22Rv1 (cell line): ENCODE data around the gene C20orf202.
"Not testable (repeated sequence)": the region's sequence is repeated elsewhere in the genome, so short reads cannot be mapped to it uniquely, and the experiment has no call there.

Experiments
- H3K27ac ChIP-seq: fragments of 450-650 bp; 2 replicates; pipeline ENCODE4 v1.5.1; 2017
- CTCF ChIP-seq: fragments of 450-650 bp; IDR thresholded peaks from 2 replicates; pipeline ENCODE4 v1.5.1; 2017; ENCODE audit warnings: mild to moderate bottlenecking
- ZFX ChIP-seq: fragments of 450-650 bp; IDR thresholded peaks from 2 replicates; pipeline ENCODE4 v1.6.1; 2017; ENCODE audit warnings: antibody characterized with exemption, borderline replicate concordance

The C20orf202 gene

GRCh38 chr20:1209447-1210387 lies 6.5 kb downstream of the C20orf202 start:
- no peak overlapping the region for H3K27ac ChIP-seq
- TF ChIP-seq ZFX (no peak), CTCF (peak; percentile 6; the same call in 1 of the 2 replicates)

GRCh38 chr20:1210501-1210900 lies 7.2 kb downstream of the C20orf202 start:
- H3K27ac ChIP-seq: no peak overlapping the region
- TF ChIP-seq CTCF (no peak), ZFX (no peak)

GRCh38 chr20:1212023-1212422 lies 8.8 kb downstream of the C20orf202 start:
- H3K27ac ChIP-seq: no peak overlapping the region
- TF ChIP-seq CTCF (no peak), ZFX (no peak)

- H3K27ac ChIP-seq: no peak overlapping the region
- TF ChIP-seq CTCF: peak; percentile 92
- no peak for TF ChIP-seq ZFX
These were observed 9.5 kb downstream of the C20orf202 start for GRCh38 chr20:1212607-1213396.

- no peak overlapping the region for H3K27ac ChIP-seq
- TF ChIP-seq ZFX (no peak), CTCF (no peak)
These were observed 11.6 kb downstream of the C20orf202 start for GRCh38 chr20:1214838-1215261.

- TF ChIP-seq ZFX: no peak
- TF ChIP-seq CTCF: no peak
- no peak overlapping the region for H3K27ac ChIP-seq
These were observed 12.3 kb downstream of the C20orf202 start for GRCh38 chr20:1215386-1216170.

GRCh38 chr20:1216527-1217427 lies 13.5 kb downstream of the C20orf202 start:
- H3K27ac ChIP-seq: not testable (repeated sequence)

- H3K27ac ChIP-seq: not testable (repeated sequence)
These were observed 19.5 kb downstream of the C20orf202 start for GRCh38 chr20:1222750-1223149.
